RWPE2 (cell line): ENCODE data around the gene LRRC23.
"Not testable (repeated sequence)": the region's sequence is repeated elsewhere in the genome, so short reads cannot be mapped to it uniquely, and the experiment has no call there.

Experiments used
- ATAC-seq: fragments of 200-7000 bp; cut with Tn5 transposase; 3 replicates; pipeline ENCODE4 v1.9.1; 2021; ENCODE audit warnings: low read depth
- DNase-seq: peaks from one replicate; pipeline ENCODE4 v3.0.0-alpha.2; 2020; ENCODE audit warnings: low spot score
- H3K27ac ChIP-seq: fragments of 450-650 bp; 2 replicates; pipeline ENCODE4 v1.5.1; 2017; ENCODE audit warnings: mild to moderate bottlenecking; ENCODE audit not compliant: poor library complexity, severe bottlenecking
- H3K27me3 ChIP-seq: fragments of 250-450 bp; sonication (Bioruptor Pico); 2 replicates; pipeline ENCODE4 v1.5.1; 2021; ENCODE audit warnings: mild to moderate bottlenecking, moderate library complexity; ENCODE audit not compliant: insufficient read depth, poor library complexity, severe bottlenecking
- H3K36me3 ChIP-seq: fragments of 250-450 bp; sonication (Bioruptor Pico); 2 replicates; pipeline ENCODE4 v1.5.1; 2020; ENCODE audit warnings: low read depth, mild to moderate bottlenecking, moderate library complexity
- H3K4me1 ChIP-seq: fragments of 250-450 bp; sonication (Bioruptor Pico); 2 replicates; pipeline ENCODE4 v1.5.1; 2021; ENCODE audit warnings: mild to moderate bottlenecking, moderate library complexity; ENCODE audit not compliant: insufficient read depth, poor library complexity, severe bottlenecking
- H3K4me3 ChIP-seq: fragments of 250-450 bp; sonication (Bioruptor Pico); 2 replicates; pipeline ENCODE4 v1.5.1; 2021; ENCODE audit warnings: mild to moderate bottlenecking, moderate library complexity; ENCODE audit not compliant: severe bottlenecking
- H3K9me3 ChIP-seq: fragments of 250-450 bp; sonication (Bioruptor Pico); 2 replicates; pipeline ENCODE4 v1.5.1; 2021; ENCODE audit warnings: mild to moderate bottlenecking, moderate library complexity; ENCODE audit not compliant: severe bottlenecking
- TF ChIP-seq, protein P1 (sequence below): fragments of 450-650 bp; IDR thresholded peaks from one replicate; pipeline ENCODE4 v1.5.1; 2017; ENCODE audit warnings: mild to moderate bottlenecking, moderate library complexity; ENCODE audit not compliant: poor library complexity, severe bottlenecking

Gene LRRC23

DNA sequence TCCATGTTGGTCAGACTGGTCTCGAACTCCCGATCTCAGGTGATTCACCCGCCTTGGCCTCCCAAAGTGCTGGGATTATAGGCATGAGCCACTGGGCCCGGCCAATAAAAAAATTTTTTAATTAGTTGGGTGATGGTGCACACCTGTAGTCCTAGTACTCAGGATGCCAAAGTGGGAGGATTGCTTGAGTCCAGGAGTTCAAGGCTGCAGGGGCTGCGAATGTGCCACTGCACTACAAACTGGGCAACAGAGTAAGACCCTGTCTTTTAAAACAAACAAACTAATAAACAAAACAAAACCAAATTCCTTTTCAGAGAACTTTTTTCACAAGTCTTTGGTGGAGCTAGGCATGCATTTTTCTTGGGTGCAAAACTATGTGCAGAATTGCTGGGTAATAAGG is 21.4 kb upstream of the LRRC23 start:
- Histone ChIP-seq H3K36me3 (no peaks in the 10 kb centered on the region), H3K9me3 (no peaks in the 10 kb centered on the region), H3K4me1 (no peaks in the 10 kb centered on the region), H3K4me3 (no peak overlapping the region), H3K27ac (no peak overlapping the region), H3K27me3 (no peaks in the 10 kb centered on the region)
- TF ChIP-seq, protein P1, sequence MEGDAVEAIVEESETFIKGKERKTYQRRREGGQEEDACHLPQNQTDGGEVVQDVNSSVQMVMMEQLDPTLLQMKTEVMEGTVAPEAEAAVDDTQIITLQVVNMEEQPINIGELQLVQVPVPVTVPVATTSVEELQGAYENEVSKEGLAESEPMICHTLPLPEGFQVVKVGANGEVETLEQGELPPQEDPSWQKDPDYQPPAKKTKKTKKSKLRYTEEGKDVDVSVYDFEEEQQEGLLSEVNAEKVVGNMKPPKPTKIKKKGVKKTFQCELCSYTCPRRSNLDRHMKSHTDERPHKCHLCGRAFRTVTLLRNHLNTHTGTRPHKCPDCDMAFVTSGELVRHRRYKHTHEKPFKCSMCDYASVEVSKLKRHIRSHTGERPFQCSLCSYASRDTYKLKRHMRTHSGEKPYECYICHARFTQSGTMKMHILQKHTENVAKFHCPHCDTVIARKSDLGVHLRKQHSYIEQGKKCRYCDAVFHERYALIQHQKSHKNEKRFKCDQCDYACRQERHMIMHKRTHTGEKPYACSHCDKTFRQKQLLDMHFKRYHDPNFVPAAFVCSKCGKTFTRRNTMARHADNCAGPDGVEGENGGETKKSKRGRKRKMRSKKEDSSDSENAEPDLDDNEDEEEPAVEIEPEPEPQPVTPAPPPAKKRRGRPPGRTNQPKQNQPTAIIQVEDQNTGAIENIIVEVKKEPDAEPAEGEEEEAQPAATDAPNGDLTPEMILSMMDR, result no peak
- ATAC-seq (no peak), DNase-seq (no peak)

- no peaks in the 10 kb centered on the region for H3K27me3 ChIP-seq
- H3K36me3 ChIP-seq, result no peaks in the 10 kb centered on the region
- DNase-seq, result no peak
- H3K27ac ChIP-seq, result no peak overlapping the region
- TF ChIP-seq, protein P1, result no peak
- no peak overlapping the region for H3K4me3 ChIP-seq
- no peak for ATAC-seq
- no peaks in the 10 kb centered on the region for H3K4me1 ChIP-seq
- no peaks in the 10 kb centered on the region for H3K9me3 ChIP-seq
Observed at GRCh38 chr12:6883683-6884082, 20.9 kb upstream of the LRRC23 start.

- DNase-seq, result no peak
- no peaks in the 10 kb centered on the region for H3K9me3 ChIP-seq
- TF ChIP-seq, protein P1, result no peak
- no peaks in the 10 kb centered on the region for H3K36me3 ChIP-seq
- H3K4me1 ChIP-seq, result no peaks in the 10 kb centered on the region
- no peak overlapping the region for H3K27ac ChIP-seq
- no peak overlapping the region for H3K4me3 ChIP-seq
- H3K27me3 ChIP-seq, result no peaks in the 10 kb centered on the region
- no peak for ATAC-seq
Observed at GRCh38 chr12:6884539-6884938, 20.1 kb upstream of the LRRC23 start.

DNA sequence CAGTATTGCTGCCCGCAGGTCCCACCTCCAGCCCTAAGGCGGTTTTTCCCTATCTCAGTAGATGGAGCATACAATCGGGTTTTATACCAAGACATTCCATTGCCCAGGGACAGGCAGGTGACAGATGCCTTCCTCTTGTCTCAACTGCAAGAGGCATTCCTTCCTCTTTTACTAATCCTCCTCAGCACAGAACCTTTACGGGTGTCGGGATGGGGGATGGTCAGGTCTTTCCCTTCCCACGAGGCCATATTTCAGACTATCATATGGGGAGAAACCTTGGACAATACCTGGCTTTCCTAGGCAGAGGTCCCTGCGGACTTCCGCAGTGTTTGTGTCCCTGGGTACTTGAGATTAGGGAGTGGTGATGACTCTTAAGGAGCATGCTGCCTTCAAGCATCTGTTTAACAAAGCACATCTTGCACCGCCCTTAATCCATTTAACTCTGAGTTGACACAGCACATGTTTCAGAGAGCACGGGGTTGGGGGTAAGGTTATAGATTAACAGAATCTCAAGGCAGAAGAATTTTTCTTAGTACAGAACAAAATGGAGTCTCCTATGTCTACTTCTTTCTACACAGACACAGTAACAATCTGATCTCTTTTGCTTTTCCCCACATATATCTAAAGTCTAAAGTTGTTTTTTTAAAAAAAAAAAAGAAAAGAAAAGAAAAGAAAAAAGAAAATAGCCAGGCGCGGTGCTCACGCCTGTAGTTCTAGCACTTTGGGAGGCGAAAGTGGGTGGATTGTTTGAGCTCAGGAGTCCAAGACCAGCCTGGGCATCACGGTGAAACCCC is 18.2 kb upstream of the LRRC23 start:
- H3K36me3 ChIP-seq, H3K4me1 ChIP-seq, H3K9me3 ChIP-seq, H3K27me3 ChIP-seq, ATAC-seq, H3K27ac ChIP-seq, H3K4me3 ChIP-seq, DNase-seq: not testable (repeated sequence)

DNA sequence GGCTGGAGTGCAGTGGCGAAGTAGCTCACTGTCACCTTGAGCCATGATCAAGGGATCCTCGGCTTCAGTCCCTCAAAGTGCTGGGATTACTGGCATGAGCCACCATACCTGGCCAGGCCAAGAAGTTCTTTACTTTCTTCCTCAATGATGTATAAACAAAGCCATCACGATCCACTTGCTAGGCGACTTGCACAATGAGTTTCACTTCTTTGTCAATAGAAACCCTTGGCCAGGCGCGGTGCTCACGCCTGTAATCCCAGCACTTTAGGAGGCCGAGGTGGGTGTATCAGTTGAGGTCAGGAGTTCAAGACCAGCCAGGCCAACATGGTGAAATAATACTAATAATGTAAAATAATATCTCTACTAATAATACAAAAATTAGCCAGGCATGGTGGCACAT is 17.2 kb upstream of the LRRC23 start:
- no peak for DNase-seq
- Histone ChIP-seq H3K4me1 (peaks cover 3% of the 10 kb centered on the region), H3K9me3 (no peaks in the 10 kb centered on the region), H3K27me3 (no peaks in the 10 kb centered on the region), H3K36me3 (no peaks in the 10 kb centered on the region), H3K27ac (no peak overlapping the region), H3K4me3 (no peak overlapping the region)
- TF ChIP-seq, protein P1, result no peak
- no peak for ATAC-seq
